Peyer's patch (tissue), 4 donors: ENCODE data around the gene CYTH3. TPM values are rescaled to one million over a fixed set of nuclear protein-coding genes. Genes with fewer than 3 reads are reported as not detected.

ENCODE experiments used
- DNase-seq, 3 donors: peaks; one replicate each; pipeline ENCODE4 v3.0.0-alpha.2; 2017 to 2019
- H3K27ac ChIP-seq, 4 donors: fragments of 200-600 bp; sonication (generic); one replicate each; pipeline ENCODE4 v1.5.1; 2016 to 2019
- H3K27me3 ChIP-seq, 2 donors: fragments of 200-600 bp; sonication (generic); one replicate each; pipeline ENCODE4 v1.5.1; 2019
- H3K36me3 ChIP-seq, 3 donors: fragments of 200-600 bp; sonication (generic); one replicate each; pipeline ENCODE4 v1.5.1; 2016 to 2019
- H3K4me1 ChIP-seq, 4 donors: fragments of 200-600 bp; sonication (generic); one replicate each; pipeline ENCODE4 v1.5.1; 2016 to 2019
- H3K4me3 ChIP-seq, 4 donors: fragments of 200-600 bp; sonication (generic); 1 replicate in 3 of 4; 2 replicates in 1 of 4; pipeline ENCODE4 v1.5.1; 2016 to 2019; ENCODE audit warnings: mild to moderate bottlenecking in 1 of 4
- H3K9me3 ChIP-seq, 4 donors: fragments of 200-600 bp; sonication (generic); one replicate each; pipeline ENCODE4 v1.5.1; 2016 to 2019; ENCODE audit warnings: mild to moderate bottlenecking in 1 of 4
- POLR2A ChIP-seq, 2 donors: fragments of 450-650 bp; IDR thresholded peaks; one replicate each; pipeline ENCODE4 v1.5.1; 2017; ENCODE audit warnings: antibody characterized with exemption in 2 of 2, mild to moderate bottlenecking in 2 of 2, moderate library complexity in 2 of 2
- total RNA-seq, 4 donors: library from RNA; depleted of rRNA; stranded (reverse); fragments of >200 nt; gene quantifications; one replicate each; pipeline ENCODE4 v1.1.0, GENCODE V29; 2016
- TF ChIP-seq, protein P1 (sequence below), 6 experiments: fragments of 450-650 bp in 4 of 6; fragments of 200-600 bp in 2 of 6; sonication (generic) in 1 of 6; IDR thresholded peaks; one replicate each; pipeline ENCODE4 v1.5.1; 2017 to 2019; ENCODE audit warnings: antibody characterized with exemption in 6 of 6, mild to moderate bottlenecking in 3 of 6, moderate library complexity in 1 of 6

The CYTH3 gene
- total RNA-seq, 4 donors from 2014 or later: 19.0 to 70.7 (median 45.6) TPM

DNA sequence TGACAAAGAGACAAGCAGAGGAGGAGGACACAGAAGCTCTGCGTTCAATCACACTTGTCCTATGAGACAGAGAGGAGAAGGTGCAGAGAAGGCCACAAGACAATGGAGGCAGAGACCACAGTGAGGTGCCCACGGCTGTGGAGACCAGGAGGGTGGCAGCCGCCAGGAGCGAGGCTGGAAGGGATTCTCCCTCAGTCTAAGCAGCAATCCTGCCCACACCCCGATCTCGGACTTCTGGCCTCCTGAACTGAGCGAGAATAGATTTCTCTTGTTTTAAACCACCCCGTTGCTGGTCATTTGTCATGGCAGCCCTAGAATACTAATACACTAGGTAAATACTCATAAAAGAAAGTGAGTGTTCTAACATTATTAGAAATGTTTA is 92.1 kb downstream of the CYTH3 start:
- no peak overlapping the region for H3K27ac ChIP-seq
- TF ChIP-seq, protein P1, sequence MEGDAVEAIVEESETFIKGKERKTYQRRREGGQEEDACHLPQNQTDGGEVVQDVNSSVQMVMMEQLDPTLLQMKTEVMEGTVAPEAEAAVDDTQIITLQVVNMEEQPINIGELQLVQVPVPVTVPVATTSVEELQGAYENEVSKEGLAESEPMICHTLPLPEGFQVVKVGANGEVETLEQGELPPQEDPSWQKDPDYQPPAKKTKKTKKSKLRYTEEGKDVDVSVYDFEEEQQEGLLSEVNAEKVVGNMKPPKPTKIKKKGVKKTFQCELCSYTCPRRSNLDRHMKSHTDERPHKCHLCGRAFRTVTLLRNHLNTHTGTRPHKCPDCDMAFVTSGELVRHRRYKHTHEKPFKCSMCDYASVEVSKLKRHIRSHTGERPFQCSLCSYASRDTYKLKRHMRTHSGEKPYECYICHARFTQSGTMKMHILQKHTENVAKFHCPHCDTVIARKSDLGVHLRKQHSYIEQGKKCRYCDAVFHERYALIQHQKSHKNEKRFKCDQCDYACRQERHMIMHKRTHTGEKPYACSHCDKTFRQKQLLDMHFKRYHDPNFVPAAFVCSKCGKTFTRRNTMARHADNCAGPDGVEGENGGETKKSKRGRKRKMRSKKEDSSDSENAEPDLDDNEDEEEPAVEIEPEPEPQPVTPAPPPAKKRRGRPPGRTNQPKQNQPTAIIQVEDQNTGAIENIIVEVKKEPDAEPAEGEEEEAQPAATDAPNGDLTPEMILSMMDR (IDR thresholded peaks at IDR 0.05): no peak
- TF ChIP-seq POLR2A (IDR thresholded peaks at IDR 0.05): no peak
- no peaks in the 10 kb centered on the region for H3K27me3 ChIP-seq
- H3K9me3 ChIP-seq: no peaks in the 10 kb centered on the region
- no peak overlapping the region for H3K4me3 ChIP-seq
- H3K4me1 ChIP-seq: peaks cover 0 to 7% (median 0%) of the 10 kb centered on the region in 4 donors
- peaks cover 0 to 17% (median 0%) of the 10 kb centered on the region in 3 donors for H3K36me3 ChIP-seq
- DNase-seq: no peak

DNA sequence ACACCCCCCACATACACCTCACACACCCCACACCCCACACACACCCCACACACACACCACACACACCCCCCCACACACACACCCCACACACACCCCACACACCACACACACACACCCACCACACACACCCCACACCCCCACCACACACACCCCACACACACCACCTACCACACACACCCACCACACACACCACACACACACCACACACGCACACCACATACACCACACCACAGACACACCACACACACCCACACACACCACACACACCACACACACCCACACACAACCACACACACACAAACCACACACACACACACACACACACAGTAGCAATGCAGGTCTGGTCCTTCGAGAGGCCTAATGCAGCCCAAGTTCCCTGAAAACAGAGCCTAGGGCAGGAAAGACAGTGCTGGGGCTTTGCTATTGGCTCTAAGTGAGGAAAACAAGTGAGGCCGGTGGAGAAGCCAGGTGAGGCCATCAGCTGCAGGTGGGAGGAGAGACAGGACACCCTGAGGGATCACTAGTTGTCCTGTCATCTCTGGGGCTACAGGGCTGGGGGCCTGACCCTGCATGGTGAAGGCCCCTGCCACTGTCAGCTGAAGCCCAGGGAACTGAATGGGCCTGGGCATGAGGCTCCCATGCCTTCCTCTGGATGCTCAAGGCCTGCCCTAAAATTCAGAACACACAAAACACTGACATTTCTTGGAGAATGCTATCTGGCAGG is 92.6 kb downstream of the CYTH3 start:
- Histone ChIP-seq H3K4me1 (peaks cover 0 to 7% (median 0%) of the 10 kb centered on the region in 4 donors), H3K27me3 (no peaks in the 10 kb centered on the region), H3K9me3 (no peaks in the 10 kb centered on the region), H3K27ac (no peak overlapping the region), H3K36me3 (peaks cover 0 to 13% (median 0%) of the 10 kb centered on the region in 3 donors), H3K4me3 (no peak overlapping the region)
- TF ChIP-seq, protein P1 (IDR thresholded peaks at IDR 0.05): no peak
- TF ChIP-seq POLR2A (IDR thresholded peaks at IDR 0.05): no peak
- DNase-seq: no peak

DNA sequence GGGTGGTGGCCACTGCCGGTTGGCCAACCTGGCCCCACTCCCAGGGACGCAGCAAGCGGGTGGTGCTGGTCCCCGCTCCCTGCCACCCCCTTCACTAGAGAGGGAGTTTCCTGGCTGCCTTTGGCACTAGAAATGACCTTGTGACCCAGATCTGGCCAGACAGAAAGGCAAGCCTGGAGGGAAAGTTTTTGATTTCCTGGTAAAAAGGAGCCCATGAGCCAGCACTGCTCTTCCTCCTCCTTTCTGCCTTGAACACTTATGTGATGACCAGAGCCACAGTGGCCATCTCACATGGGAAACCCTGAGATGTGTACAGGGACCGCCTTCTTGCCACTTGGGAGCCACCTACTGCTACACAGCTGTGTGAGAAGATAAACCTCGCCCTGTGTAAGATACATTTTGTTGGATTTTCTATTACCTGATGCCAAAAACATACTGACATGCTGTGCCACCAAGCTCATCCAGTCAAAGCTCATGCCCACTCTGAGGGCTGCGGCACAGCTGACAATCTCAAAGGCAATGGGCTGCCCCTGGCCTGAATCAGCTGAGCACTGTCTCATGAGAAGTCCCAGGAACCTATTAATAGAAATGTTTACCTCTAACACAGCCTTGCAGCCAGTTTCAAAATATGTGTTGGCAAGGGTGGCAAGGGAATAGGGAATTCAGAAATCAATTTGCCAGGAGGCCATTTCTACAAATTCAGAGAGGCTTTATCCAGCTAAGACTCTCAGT is 94.0 kb downstream of the CYTH3 start:
- H3K4me1 ChIP-seq: peaks cover 0 to 7% (median 0%) of the 10 kb centered on the region in 4 donors
- no peak for DNase-seq
- no peaks in the 10 kb centered on the region for H3K27me3 ChIP-seq
- H3K4me3 ChIP-seq: no peak overlapping the region
- peaks cover 0 to 13% (median 0%) of the 10 kb centered on the region in 3 donors for H3K36me3 ChIP-seq
- no peaks in the 10 kb centered on the region for H3K9me3 ChIP-seq
- no peak overlapping the region for H3K27ac ChIP-seq
- TF ChIP-seq, protein P1 (IDR thresholded peaks at IDR 0.05): no peak
- TF ChIP-seq POLR2A (IDR thresholded peaks at IDR 0.05): no peak

DNA sequence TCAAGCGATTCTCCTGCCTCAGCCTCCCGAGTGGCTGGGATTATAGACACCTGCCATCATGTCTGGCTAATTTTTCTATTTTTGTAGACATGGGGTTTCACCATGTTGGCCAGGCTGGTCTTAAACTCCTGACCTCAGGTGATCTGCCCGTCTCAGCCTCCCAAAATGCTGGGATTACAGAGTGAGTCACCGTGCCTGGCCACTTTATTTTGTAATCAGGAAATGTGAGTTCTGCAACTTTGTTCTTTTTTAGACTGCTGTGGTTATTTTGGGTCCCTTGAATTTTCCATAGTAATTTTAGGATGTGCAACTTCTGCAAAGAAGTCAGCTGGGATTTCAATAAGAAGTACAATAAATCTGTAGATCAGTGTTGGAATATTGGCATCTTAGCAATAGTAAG is 96.8 kb downstream of the CYTH3 start:
- Histone ChIP-seq H3K4me1 (peaks cover 0 to 7% (median 0%) of the 10 kb centered on the region in 4 donors), H3K27ac (no peak overlapping the region), H3K4me3 (no peak overlapping the region), H3K27me3 (no peaks in the 10 kb centered on the region), H3K9me3 (no peaks in the 10 kb centered on the region), H3K36me3 (peaks cover 0 to 34% (median 0%) of the 10 kb centered on the region in 3 donors)
- TF ChIP-seq, protein P1 (IDR thresholded peaks at IDR 0.05): no peak
- TF ChIP-seq POLR2A (IDR thresholded peaks at IDR 0.05): no peak
- no peak for DNase-seq

DNA sequence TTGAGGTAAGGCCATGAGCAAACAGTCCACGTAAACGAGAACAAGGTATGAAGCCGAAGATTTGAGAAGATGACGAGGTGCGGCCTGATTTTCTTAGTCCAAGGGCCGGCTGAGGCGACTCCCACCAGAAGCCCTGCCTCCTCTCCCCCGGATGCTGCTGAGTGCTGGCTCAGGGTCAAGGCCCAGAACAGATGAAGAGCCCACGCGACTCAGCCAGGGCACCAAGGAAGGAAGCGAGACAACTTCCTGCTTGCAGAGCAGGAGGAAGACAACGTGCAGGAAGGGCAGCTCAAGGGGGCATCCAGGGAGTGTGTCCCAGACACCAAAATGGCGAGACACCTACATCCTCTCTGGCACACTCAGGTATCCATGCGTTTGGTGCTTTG is 99.5 kb downstream of the CYTH3 start:
- no peak for DNase-seq
- TF ChIP-seq POLR2A (IDR thresholded peaks at IDR 0.05): no peak
- TF ChIP-seq, protein P1 (IDR thresholded peaks at IDR 0.05): no peak
- no peak overlapping the region for H3K27ac ChIP-seq
- H3K27me3 ChIP-seq: no peaks in the 10 kb centered on the region
- no peak overlapping the region for H3K4me3 ChIP-seq
- peaks cover 0 to 58% (median 0%) of the 10 kb centered on the region in 3 donors for H3K36me3 ChIP-seq
- no peaks in the 10 kb centered on the region for H3K4me1 ChIP-seq
- H3K9me3 ChIP-seq: no peaks in the 10 kb centered on the region
